Measurements from ENCODE around the gene GPX7. TPM values are rescaled to one million over a fixed set of nuclear protein-coding genes. Genes with fewer than 3 reads are reported as not detected.

Gene GPX7
- total and polyA plus RNA-seq, 9 donors: 10.3 to 23.7 (median 13.2) TPM

- no peak for DNase-seq
- WGBS, 3 donors: 47 to 79% (median 67%) methylated on average over 2 of the region's 2 CpGs
- TF ChIP-seq EP300 (IDR thresholded peaks at IDR 0.05) (no peak), CTCF (IDR thresholded peaks at IDR 0.05) (no peak), POLR2A (IDR thresholded peaks at IDR 0.05) (no peak)
These were observed 24.9 kb downstream of the GPX7 start for GRCh38 chr1:52627028-52627427.

GRCh38 chr1:52628614-52629324, 26.6 kb downstream of the GPX7 start:
- no peaks in the 10 kb centered on the region for H3K27me3 ChIP-seq
- no peak overlapping the region for H3K4me3 ChIP-seq
- H3K36me3 ChIP-seq: no peaks in the 10 kb centered on the region
- intact Hi-C loops (cut with DNase I): no loop called here
- DNase-seq: no peak
- H3K9me3 ChIP-seq: no peaks in the 10 kb centered on the region
- no peak overlapping the region for H3K27ac ChIP-seq
- peaks cover 4% of the 10 kb centered on the region for H3K4me1 ChIP-seq (ENCODE audit: insufficient read depth)
- WGBS, 3 donors: 20 to 29% (median 25%) methylated on average over 8 of the region's 8 CpGs
- TF ChIP-seq POLR2A (IDR thresholded peaks at IDR 0.05) (no peak), CTCF (IDR thresholded peaks at IDR 0.05) (no peak), EP300 (IDR thresholded peaks at IDR 0.05) (no peak)

More at GRCh38 chr1:52627028-52627427, 24.9 kb downstream of the GPX7 start:
- no peak overlapping the region for H3K4me3 ChIP-seq
- no peak overlapping the region for H3K27ac ChIP-seq
- no peaks in the 10 kb centered on the region for H3K27me3 ChIP-seq
- H3K4me1 ChIP-seq (ENCODE audit: insufficient read depth): peaks cover 4% of the 10 kb centered on the region
- no peaks in the 10 kb centered on the region for H3K36me3 ChIP-seq
- intact Hi-C loops (cut with DNase I): no loop called here
- H3K9me3 ChIP-seq: peaks cover 0 to 4% of the 10 kb centered on the region in 2 donors

GRCh38 chr1:52629325-52629643, 27.1 kb downstream of the GPX7 start:
- no peaks in the 10 kb centered on the region for H3K36me3 ChIP-seq
- no peak overlapping the region for H3K27ac ChIP-seq
- WGBS, 3 donors: 25 to 35% (median 27%) methylated on average over 7 of the region's 7 CpGs
- peak in 1 of 5 donors; percentile 18 for DNase-seq
- no peak overlapping the region for H3K4me3 ChIP-seq
- peaks cover 4% of the 10 kb centered on the region for H3K4me1 ChIP-seq (ENCODE audit: insufficient read depth)
- intact Hi-C loops (cut with DNase I): no loop called here
- no peaks in the 10 kb centered on the region for H3K9me3 ChIP-seq
- TF ChIP-seq POLR2A (IDR thresholded peaks at IDR 0.05) (no peak), EP300 (IDR thresholded peaks at IDR 0.05) (no peak), CTCF (IDR thresholded peaks at IDR 0.05) (no peak)
- H3K27me3 ChIP-seq: no peaks in the 10 kb centered on the region

- Histone ChIP-seq H3K27ac (no peak overlapping the region), H3K4me1 (ENCODE audit: insufficient read depth) (peaks cover 4% of the 10 kb centered on the region), H3K4me3 (no peak overlapping the region), H3K9me3 (no peaks in the 10 kb centered on the region), H3K27me3 (no peaks in the 10 kb centered on the region), H3K36me3 (no peaks in the 10 kb centered on the region)
- no peak for TF ChIP-seq CTCF (IDR thresholded peaks at IDR 0.05)
- no peak for TF ChIP-seq POLR2A (IDR thresholded peaks at IDR 0.05)
- TF ChIP-seq EP300 (IDR thresholded peaks at IDR 0.05): no peak
- no peak for DNase-seq
- 70 to 78% (median 74%) methylated on average over 2 of the region's 2 CpGs for WGBS, 3 donors
- intact Hi-C loops (cut with DNase I): no loop called here
These were observed 27.5 kb downstream of the GPX7 start for GRCh38 chr1:52629667-52630066.

All from ovary (tissue), 9 donors.